Fibroblast of skin of scalp (primary cell): ENCODE data around the gene NRF1.

Experiments
- DNase-seq: peaks from one replicate; pipeline ENCODE4 v3.0.0-alpha.2; 2013

The NRF1 gene

DNA sequence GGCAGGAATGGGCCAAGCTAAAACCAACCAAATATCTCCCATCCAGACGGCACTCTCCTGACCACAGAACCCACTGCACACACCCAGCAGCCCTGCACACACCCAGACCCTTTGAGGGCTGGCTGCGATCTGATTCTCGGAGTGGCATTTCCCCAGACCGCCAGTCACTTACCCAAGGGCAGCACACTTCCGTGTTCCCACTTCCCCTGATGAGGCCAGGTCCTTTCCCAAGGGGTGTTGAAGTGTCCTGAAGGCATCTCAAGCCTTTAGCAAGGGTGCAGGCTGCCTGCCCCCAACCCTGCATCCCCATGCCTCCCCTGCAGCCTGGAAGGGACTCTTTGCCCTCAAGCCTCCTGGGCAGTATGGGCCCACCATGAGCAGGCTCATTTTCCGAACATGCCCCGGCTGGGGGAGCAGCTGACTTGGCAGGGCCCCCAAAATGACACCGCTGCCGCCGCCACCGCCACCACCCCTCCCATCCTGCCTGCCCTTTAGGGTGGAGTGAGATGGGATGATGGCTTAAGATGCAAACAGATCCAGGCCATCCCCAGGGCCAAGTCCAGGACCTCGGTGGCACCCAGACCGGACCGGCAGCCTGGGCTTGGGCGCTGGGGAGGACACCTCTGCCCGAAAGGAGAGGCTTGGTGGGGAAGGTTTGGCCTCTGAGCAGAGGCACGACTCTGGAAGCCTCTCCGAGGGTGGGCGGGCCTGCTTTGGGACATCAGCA is 159.8 kb downstream of the NRF1 start:
- no peak for DNase-seq

DNA sequence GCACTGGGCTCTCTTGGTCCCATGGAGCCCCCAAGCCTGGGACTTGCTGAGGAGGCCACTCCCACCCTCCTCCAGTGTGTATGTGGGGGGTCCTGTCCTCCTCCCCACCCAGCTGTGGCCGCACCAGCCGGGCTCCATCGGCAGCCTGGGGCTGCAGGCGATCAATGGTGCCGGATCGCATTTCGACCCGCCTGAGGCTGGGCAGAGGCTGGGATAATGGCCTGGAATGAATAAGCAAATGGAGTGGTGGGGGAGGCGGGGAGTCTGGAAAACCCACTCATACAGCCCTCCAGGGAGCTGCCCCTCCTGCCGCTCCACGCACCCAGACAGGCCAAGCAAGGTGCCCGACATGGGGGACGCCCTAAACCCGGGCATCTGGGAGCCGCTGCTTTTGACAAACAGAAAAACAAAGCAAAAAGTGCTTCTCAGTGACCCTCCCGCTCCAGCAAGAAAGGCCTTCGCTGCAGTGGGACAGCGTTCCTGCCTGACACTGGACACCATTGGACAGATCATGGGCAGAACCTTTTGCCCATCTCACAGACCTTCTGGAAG is 160.5 kb downstream of the NRF1 start:
- DNase-seq: no peak

DNA sequence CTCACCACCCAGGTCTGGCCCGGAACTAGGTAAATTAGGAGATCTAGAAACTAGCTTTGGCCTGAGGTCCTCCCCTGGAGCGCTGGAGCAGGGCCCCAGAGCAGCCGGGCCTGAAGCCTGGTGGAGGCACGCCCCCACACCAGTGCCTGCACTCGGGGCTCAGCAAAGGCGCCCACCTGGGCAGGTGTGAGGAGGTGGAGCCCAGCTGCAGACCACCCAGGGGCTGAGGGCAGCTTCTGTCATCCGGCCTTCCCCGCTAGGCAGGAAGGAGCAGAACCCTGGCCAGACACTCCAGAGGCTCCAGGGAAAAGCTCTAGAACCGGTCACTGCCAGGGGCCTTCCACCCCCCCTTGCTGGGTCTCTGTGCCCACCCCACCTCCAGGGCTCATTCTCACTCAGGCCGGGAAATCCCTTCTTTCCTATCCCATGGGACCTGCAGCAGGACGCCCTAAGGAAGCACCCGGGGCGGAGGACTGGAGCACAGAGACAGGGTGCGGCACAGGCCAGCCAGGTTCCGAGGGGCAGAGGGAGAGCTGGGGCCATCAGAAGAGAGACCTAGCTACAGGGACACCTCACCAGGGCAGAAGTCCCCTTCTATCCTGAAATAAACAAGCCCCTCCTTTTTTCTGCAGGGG is 161.2 kb downstream of the NRF1 start:
- no peak for DNase-seq

DNA sequence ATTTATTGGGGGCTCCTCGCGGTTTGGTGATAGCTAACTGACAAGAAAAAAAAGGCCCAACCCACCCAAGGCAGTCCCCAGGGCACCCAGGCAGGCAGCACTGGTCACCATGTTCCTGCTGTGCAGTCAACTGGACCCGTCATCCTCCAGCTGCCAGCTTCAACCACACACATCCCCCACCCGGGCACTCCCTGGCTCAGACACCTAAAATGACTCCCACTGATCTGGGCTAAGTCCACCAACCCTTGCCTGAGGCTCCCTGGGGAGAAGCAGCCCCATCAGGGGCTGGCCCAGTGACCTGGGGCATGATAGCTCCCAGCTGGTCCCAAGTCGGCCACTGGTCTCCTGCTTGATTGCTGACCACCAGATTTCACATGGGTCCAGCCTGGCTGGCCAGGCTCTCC is 161.8 kb downstream of the NRF1 start:
- DNase-seq: no peak

DNA sequence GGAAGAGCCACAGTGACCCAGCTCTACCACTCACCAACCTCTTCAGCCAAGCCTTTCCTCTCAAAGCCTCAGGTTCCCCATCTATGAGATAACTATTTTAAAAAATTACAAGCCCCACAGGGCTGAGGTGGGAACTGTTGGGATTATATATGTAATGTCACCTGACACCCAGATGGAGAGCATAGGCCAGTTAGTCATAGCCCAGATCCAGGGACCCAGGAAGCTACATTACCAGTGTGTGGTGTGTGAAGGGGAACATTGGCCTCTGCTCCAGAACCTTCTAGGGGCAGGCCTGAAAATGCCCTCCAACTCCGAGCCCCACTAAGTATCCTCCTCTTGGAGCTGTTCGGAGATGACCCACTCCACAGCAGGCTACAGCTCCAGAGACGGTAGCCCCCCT is 162.4 kb downstream of the NRF1 start:
- DNase-seq: no peak

DNA sequence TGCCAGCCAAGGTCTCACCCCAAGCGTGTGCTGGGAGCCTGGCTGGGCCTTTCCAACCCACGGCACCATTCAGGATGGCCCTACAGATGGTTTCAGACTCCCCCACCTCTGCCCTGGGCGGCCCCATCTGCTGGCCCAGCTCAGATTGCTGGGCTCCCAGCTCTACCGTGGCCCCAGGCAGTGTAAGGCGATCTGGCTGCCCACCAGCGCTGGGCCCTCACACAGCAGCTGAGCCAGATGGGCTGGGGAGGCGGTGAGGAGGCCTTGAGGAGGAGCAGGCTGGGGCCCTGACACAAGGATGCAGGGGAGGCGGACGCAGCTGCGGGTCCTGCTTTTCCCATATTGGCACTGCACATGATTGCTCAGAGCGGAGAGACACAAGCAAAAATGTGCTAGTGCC is 162.8 kb downstream of the NRF1 start:
- no peak for DNase-seq

DNA sequence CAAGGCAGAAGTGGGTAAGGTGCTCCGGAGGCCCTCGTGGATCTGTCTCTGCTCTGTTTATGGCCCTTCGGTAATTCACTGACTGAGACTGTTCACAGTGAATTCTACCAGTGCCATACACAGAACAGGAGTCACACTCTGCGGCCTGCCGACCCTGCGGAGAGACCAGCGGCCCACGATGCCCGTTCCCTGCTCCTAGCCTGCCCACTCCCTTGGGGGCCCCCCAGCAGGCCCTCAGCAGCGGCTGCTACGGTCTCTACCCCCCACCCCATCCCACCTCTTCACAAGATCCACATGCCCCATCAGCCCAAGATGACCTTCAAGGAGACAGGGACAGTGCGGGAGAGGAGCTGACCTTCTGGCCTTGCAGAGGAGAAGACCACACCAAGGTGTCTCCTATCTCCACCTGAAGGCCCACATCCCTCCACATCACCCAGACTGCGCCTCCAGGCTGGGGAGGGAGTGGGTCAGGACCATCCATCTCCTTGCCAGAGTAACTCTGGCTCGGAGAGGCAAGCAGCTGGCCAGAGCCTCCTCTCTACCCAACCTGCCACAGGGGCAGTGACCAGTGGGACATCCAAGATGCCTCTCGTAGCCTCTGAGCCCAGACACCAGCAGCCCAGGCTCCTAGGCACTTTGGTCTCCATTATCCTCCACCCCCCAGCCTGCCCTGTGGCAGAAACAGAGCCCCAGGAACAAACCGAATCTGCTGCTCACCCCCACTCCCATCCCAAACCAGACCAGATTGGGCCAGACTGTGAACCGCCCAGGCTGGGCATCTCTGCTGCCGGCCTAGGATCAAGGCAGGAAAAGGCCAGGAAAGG is 163.6 kb downstream of the NRF1 start:
- no peak for DNase-seq

DNA sequence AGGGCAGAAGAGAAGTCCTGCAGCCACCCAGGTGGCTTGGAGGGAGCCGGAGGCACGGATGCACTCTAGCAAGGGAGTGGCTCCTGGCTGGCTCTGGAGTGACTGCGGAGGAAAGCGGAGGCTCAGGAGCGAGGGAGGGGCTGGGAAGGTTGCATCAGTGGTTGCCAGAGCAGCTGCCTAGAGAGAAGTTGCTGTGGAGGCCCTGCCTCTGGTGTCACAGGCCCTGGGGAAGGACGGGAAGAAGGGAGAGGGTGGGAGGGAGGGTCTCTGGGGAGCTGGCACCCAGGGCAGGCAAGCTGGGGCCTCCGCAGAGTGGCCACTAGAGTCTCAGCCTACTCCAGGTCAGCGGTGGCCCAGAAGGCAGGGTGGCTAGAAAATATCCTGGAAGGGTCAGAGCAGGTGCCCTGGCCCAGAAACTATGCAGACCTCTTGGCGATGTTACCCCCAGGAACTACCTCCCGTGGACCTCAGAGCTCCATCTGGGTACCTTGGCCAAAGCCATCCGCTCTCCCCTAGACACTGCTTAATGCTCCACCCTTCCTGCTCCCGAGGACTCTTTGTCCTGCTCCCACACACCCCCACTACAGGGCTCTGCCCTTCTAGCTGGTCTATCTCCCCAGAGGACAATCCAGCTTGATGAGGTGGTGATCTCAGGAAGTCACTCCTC is 164.3 kb downstream of the NRF1 start:
- DNase-seq: no peak

DNA sequence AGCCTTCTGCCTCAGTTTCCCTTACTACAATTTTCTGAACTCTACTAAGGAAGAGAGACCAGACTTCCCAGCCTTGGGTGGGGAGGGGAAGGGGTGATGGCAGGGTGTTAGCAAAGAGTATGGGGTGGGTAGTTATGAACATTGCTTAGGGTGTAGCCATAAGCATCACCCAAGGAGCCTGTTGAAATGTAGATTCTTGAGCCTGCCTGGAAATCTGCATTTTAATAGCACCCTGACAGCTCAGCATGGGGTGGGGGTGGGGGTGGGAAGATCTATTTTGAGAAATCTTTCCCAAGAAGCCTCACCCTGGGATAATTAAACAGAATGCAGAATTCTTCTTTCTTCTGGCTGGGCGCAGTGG is 164.8 kb downstream of the NRF1 start:
- DNase-seq: no peak

DNA sequence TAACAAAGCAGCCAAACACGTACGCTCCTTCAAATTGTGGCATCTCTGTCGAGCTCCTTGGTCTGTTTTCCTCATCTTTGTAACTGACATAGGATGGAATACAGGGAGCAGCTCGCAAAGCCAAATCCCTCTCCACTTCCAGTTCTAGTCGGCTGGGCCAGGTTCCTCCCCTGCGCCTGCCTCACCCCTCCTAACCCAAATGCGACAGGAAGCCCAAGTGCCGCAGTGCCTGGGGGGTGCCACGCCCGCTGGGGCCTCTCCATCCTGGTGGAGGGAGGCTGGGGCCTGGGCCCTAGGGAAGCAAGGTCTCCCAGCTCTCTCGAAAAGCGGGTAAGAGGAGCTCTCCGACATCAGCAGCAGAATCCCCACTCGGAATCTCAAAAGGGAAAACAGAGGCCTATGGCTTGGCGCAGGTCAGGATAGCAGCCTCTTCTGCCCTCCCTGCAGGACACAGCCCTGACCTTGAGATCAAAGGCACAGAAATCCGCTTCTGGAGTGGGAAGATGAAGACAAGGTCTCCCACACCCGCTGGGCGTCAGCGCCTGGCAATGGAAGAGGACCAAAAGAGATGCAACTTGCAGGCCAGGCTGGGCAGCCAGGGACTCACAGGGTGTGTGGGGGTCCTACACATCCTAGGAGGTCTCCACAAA is 165.8 kb downstream of the NRF1 start:
- no peak for DNase-seq

DNA sequence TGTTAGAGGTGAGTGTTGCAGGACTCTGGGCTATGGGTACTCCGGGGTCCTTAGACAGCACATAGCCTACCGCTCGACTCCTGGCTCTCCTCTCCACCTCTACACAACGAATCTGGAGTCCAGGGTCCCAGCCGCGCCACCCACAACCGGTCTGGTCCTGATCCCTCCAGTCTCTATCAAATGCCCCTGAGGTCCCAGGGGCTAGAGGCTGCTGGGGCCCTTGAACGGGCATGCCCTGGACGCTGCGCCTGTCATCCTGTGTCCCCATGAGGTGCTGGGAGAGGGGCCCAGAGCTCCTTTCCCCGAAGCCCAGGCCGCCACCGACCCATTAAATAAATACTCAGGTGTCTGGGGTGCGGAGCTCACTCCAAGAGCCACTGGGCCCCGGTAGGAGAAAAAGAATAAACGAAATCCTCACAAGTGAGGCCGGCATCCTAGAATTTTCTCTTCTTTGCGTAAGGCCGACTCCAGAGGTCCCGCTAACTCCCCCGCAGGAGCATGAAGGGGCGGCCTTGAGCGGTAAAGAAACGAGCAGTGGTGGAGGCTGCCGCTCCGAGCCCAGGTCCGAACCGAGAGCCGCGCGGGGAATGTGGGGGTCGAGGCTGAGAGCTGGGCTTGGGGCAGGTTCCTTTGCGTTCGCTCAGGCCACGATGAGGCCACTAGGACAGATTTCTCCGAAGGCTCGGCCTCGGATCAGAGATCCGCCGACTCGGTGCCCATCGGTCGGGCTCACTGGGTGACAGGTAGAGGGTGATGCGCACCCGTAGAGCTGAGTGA is 166.7 kb downstream of the NRF1 start:
- DNase-seq: no peak

DNA sequence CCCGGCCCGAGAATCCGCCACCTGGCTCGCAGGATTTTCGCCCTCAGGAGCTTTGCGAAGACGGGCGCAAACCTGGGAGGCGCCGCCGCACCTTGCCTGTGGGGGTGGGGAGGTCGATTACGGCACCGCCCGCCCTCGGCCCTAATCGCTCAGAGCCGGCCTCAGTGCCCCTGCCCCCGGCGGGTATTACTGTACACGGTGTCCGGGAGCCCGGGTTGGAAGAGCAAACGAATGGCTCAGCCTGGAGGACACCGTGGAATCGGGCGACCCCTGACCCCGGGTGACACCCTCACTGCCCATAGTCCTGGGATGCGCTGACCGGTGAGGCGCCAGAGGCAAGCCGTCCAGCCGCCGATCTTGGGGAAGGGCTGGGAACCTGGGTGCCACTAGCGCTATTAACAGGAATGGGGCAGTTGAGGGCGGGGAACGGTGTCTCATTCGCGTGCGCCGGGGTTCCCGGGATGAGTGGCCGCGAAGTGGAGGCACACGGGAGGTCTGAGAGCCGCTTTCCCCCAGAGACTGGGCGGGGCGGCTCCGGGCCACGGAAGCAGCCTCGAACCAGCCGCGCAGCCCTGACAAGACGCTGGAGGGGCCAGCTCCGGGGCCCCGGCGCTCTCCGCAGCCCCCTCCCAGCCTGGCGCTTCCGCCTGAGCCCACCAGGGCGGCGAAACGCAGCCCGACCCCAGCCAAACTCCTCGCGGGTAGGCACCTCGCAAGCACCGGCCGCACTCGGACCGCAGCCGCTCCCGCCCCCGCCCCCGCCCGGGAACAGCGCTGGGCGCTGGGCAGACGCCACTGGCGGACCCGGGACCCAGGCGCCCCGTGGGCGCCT is 167.5 kb downstream of the NRF1 start:
- DNase-seq: no peak

DNA sequence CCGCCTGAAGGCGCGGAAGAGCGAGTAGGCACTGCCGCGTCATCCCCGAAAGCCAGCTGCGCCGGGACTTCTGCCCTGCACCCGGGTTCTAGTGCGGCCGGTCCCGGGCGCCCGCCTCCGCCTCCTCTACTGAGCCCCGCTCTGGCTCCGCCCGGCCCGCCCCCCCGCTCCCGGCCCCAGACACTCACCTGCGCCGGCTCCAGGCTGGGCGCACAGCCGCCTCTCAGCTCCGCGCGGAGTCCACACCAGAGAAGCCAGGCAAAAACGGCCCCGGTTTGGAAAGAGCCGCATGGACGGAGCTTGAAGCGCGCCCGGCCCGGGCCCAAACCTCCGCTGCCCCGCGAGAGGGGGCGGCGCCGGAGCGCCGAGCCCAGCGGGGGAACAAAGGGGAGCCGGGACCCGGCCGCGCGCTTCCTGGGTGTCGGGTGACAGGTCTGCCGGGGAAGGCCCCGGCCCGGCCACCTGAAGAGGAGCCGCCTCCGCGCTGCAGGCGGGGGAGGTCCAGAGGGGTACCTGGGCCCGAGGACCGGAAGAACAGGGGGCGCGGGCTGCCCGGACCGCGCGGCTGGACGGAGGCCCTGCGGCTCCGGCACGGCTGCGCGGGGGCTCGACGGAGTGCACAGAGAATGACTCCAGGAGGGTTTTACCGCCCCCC is 168.2 kb downstream of the NRF1 start:
- DNase-seq: no peak

DNA sequence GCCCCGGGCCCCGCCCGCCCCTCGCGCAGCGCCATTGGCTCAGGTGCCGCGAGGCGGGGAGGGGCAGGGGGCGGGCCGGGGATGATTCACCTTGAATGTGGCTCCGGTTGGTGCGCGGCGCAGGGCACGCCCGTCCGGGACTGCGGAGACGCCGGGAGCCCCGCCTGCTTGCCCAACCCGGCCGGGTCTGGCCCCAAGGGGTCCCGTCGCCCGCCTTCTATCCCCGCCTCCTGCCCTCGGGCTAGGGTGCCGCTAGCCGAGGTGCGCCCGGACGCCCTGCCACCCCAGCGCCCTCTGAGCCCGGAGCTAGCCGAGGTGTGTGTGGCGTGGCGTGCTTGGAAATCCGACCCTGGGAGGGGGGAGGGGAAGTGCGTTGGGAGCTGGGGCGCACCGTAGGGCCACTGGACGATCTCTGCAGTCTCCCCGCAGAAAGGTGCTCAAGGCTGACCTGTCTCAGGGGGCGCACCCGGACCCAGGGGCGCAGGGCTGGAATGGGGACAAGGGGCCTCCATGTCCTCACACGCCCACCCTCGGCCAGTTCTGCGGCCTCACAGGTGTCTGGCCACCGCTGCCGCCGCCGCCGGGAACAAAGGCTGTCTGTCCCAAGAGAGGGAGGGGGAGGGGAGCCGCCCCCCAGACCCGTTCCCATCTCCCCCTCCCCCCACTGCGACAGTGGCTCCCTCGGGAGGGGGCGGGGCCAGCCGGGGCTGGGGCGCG is 168.9 kb downstream of the NRF1 start:
- DNase-seq: no peak

DNA sequence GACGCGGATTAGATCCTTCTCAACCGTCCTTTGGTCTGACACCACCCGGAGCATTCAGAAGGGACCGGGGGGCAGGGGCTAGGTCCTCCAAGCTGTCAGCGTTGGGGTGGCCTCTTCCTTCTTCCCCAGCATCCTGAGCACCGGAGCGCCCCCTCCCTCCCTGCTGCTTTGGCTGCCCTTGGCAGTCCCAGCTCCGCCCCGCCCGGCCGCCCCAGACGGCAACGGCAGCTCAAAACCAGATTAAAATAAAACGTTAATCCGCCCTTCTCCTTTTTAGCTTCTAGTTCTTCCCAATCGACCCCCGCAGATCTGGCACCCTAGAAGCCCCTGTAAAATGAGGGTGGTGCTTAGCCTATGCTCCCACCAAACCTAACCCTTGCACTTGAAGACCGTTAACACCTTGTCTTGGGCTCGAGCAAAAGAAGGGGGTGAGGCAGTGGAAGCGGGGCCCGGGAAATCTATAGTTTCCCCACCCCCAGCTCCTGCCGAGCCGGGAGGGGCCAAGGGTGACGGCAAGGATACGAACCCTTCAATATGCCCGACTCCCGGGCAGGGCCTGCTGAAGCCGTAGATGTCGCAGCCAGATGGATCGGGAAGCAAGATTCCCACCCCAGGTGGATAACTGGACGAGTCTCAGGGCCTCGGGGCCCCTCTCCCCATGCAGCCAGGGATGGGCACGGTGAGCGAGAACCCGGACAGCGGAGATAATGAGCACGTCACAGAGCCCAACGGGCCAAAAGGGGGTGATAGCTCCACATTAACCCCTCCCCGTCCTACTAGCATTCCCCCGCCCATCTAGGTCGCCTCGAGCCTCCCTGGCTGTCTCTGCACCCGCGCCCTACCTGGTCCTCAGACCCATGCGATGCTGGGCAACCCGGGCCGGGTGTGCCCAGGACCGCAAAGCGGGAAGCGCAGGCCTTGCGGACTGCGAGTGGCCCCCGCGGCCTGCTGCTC is 169.7 kb downstream of the NRF1 start:
- no peak for DNase-seq

DNA sequence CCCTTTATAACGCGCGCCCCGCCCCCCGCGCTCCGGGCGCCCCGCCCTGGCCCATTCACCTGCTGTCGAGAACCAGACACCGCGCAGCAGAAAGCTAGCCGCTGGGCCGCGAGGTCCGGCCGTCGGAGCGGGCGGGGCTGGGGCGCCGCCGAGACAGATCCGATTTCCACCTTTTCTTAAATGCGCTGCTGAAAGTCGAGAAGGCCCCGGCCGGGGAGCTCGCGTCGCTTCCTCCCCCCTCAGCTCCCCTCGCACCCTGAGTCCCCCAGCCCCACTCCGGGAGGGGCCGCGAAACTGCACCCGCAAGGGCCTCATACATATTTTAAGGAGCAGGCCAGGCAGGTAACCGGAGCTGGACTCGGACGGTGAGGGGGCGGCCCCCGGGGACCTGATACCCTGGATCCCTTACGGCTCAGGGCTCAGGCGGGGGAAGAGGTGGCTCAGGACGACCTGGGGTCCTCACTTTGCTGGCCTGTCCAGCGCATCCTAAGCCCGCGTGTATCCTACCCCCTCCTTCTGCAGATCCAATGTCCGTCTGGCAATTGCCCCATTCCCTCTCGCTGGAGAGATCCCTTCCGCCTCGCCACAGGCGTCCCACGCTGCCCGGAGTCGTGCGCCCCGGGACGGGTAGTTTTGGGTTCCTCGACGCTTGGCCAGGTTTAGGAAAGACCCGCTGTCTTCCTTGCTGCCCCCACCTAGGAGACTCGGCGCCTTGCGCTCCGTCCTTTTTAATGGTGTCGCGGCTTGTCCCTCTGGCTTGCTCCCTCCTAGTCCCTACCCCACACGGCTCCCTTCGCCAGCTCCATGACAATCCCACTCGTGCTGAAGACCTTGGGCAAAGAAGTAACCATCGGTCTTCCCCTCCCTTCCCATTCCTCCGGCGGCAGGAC is 170.7 kb downstream of the NRF1 start:
- DNase-seq: no peak
